ENCODE measurements around the gene METTL24.

DNA sequence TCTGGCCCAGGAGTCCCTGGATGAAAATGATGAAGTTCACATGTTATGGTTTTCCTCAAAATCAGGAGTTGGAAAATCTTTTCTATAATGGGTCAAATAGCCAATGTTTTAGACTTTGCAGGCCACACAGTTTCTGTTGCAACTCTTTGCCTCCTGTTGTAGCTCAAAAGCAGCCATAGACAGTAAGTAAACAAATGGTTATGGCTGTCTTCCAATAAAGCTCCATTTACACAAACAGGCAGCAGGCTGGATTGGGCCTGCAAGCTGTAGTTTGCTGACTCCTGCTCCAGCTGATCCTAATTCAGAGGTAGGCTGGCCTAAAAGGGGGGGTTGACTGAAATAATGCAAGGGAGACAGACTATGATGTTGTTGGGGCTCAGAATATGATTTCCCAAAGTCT, 33.0 kb downstream of the METTL24 start:
- TF ChIP-seq, protein P1, sequence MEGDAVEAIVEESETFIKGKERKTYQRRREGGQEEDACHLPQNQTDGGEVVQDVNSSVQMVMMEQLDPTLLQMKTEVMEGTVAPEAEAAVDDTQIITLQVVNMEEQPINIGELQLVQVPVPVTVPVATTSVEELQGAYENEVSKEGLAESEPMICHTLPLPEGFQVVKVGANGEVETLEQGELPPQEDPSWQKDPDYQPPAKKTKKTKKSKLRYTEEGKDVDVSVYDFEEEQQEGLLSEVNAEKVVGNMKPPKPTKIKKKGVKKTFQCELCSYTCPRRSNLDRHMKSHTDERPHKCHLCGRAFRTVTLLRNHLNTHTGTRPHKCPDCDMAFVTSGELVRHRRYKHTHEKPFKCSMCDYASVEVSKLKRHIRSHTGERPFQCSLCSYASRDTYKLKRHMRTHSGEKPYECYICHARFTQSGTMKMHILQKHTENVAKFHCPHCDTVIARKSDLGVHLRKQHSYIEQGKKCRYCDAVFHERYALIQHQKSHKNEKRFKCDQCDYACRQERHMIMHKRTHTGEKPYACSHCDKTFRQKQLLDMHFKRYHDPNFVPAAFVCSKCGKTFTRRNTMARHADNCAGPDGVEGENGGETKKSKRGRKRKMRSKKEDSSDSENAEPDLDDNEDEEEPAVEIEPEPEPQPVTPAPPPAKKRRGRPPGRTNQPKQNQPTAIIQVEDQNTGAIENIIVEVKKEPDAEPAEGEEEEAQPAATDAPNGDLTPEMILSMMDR (IDR thresholded peaks at IDR 0.05): no peak
- TF ChIP-seq EP300 (IDR thresholded peaks at IDR 0.05): no peak

Measured in ovary (tissue), 3 donors.